Sciatic nerve (tissue), 2 donors: Measurements from ENCODE around the gene MTCH2. TPM values are rescaled to one million over a fixed set of nuclear protein-coding genes. Genes with fewer than 3 reads are reported as not detected.
A peak's percentile ranks its signal among the peaks of the same experiment; 100 is the strongest.
"Not testable (repeated sequence)": the region's sequence is repeated elsewhere in the genome, so short reads cannot be mapped to it uniquely, and the experiment has no call there.

Source experiments
- ATAC-seq: fragments of 200-7000 bp; cut with Tn5 transposase; one replicate; pipeline ENCODE4 v1.9.1; 2020; ENCODE audit warnings: mild to moderate bottlenecking, moderate library complexity
- DNase-seq: peaks from one replicate; pipeline ENCODE4 v3.0.0-alpha.2; 2020; ENCODE audit warnings: low spot score
- intact Hi-C: fragments of 100-400 bp; cut with DNase I; formaldehyde crosslinking; loops from one replicate; pipeline ENCODE4 v1.14.2; 2022
- total RNA-seq: library from RNA; stranded (reverse); fragmentation: NEBNext Ultra II Directional; extraction: Animal tissue kit (Norgen Biotek cat#: 25700); gene quantifications from one replicate; pipeline ENCODE4 v1.2.1, GENCODE V29; 2021
- donor health status: DM: no; HTN: no; CAD: no.
- donor health status: DM: no; HTN: no; CAD: no.

Gene MTCH2
- total RNA-seq, 1 donor from 2014 or later: 41.4 TPM

DNA sequence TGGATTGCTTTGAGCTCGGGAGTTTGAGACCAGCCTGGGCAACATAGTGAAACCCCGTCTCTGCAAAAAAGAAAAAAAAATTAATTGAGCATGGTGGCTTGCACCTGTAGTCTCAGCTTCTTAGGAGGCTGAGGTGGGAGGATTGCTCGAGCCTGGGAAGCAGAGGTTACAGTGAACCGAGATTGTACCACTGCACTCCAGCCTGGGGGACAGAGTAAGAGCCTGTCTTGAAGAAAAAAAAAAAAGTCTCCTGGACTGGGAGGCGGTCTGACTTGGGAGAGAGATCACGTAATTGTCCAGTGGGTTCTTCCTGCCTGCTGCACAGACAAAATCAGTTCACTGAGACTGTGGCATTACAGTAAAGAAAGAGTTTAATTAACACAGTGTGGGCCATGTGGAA is 3.1 kb upstream of the MTCH2 start:
- DNase-seq (no peak), ATAC-seq (no peak)
- intact Hi-C loops: no loop called here

DNA sequence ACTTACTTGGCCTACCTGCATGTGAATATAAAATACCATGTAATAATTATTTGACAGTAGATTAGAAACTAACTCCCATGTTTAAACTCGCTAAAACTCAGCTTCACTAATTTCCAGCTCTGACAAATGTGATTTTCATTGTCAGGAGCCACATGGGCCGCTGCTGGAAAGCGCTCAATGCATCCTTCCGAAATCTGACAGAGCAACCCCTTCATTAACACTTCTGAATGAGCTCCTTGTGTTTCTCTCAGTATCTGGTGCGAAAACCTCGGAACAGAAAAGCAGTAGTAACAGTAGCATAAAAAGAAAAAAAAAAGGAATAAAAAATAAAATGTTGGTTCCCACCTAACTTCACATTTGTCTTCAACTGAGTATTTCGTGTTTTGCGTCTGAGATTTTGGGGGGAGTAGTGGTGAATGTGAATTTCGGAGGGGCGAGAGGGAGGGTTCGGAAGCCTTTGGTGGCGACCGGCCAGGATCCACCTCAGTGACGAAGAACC is 710 bp downstream of the MTCH2 start:
- no peak for DNase-seq
- intact Hi-C loops: no loop called here
- ATAC-seq: no peak

DNA sequence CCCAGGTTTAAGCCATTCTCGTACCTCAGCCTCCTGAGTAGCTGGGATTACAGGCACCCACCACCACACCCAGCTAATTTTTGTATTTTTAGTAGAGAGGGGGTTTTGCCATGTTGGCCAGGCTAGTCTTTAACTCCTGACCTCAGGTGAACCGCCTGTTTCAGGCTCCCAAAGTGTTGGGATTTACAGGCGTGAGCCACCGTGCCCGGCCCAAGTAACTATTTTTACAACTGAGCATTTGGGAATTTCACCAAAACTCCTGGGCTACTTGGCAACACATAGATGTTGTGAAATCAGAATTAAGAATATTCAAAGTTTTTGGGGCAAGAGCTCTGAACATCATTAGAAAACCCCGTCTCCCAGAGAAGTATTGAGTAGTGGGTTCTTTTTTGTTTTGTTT is 1.9 kb downstream of the MTCH2 start:
- DNase-seq, intact Hi-C loops, ATAC-seq: not testable (repeated sequence)

- DNase-seq, intact Hi-C loops, ATAC-seq: not testable (repeated sequence)
Measured at GRCh38 chr11:47636331-47636730, 6.0 kb downstream of the MTCH2 start.

- intact Hi-C loops: no loop called here
- ATAC-seq (no peak), DNase-seq (no peak)
Measured at GRCh38 chr11:47631473-47631872, 10.9 kb downstream of the MTCH2 start.

DNA sequence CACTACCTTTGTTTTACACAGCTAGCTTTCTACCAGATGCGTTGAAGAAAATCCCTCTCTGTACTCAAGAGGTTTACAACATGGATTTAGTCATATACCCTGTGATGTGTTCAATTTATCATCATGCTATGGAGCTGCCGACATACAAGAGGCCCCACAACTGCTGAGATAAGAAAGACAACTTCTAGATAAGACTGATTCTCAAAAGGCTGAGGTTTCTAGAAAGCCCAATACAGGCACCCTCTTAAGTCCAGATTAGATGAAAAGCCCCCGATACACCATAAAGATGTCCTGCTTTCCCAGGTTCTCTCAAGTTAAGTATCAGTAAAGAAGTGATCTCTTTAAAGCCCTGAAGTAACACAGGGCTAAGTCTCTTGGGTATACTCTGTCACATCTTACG is 14.3 kb downstream of the MTCH2 start:
- intact Hi-C loops: no loop called here
- DNase-seq (no peak), ATAC-seq (no peak)

GRCh38 chr11:47626234-47626633 is 16.1 kb downstream of the MTCH2 start:
- intact Hi-C loops: no loop called here
- DNase-seq: no peak
- no peak for ATAC-seq

GRCh38 chr11:47620836-47621378 is 21.5 kb downstream of the MTCH2 start:
- intact Hi-C loops: no loop called here
- DNase-seq: no peak
- no peak for ATAC-seq

DNA sequence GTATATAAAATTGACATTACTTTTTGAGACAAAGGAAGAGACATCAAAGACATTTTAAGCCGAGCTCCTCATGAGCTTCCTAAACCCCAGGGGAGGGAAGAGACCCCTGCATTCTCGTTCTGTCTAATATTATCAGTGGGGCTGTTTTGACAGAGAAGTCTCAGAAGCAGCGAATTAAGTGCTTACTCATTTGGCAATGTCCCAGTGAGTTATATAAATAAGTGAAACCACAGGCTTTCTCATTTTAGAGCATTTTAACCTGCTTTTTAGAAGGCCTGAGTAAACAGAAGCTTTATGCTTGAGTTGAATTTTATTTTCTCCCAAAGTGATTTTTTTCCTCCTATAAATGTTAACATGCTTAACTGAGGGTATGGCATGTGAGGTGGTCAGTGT is 24.9 kb downstream of the MTCH2 start:
- intact Hi-C loops: no loop called here
- ATAC-seq (no peak), DNase-seq (no peak)

DNA sequence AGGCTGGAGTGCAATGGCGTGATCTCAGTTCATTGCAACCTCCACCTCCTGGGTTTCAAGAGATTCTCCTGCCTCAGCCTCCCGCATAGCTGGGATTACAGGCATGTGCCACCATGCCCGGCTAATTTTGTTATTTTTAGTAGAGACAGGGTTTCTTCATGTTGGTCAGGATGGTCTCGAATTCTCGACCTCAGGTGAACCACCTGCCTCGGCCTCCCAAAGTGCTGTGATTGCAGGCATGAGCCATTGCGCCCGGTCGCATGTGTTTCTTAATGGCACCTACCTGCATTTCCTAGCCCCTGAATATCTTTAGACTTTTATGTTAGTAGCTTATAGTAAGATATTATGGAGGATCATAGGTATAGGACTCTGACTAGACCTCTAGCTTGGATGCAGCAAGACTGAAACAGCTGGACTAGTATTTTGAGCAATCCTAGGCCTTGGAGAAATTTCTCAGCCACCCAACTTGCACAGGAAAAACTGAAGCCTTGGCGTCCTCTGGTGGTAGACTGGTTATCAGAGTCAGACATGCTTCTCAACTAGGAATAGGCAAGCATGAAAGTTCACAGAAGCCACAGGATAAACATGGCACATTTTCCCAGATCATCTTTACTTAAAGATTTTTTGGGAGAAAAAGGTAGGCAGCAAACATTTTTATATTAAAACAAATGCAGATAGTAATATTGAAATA is 25.5 kb downstream of the MTCH2 start:
- intact Hi-C loops: no loop called here
- ATAC-seq: peak; percentile 93
- DNase-seq: peak; percentile 72

DNA sequence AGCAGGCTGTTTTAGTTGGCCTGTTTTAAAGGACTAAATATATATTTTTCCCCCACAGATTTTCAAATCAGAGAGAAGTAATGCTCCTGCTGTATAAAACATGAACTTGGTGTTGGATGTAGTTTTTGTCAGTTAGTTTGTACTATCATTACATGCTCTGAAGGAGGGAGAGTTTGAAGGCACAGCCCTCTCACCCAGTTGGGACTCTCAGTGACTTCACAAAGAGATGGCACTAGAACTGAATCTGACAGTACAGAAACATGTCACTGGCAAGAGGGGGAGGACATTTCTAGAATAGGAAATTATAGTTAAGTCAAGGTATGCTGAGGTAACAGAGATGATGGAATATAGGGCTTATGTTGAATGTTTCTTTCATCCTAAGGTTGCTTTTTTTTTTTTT is 27.1 kb downstream of the MTCH2 start:
- intact Hi-C loops: no loop called here
- DNase-seq: no peak
- no peak for ATAC-seq

- DNase-seq (no peak), ATAC-seq (peak; percentile 48)
- intact Hi-C loops: no loop called here
Measured at GRCh38 chr11:47611348-47611794, 31.0 kb downstream of the MTCH2 start.

GRCh38 chr11:47609675-47610074 is 32.7 kb downstream of the MTCH2 start:
- intact Hi-C loops: no loop called here
- ATAC-seq (no peak), DNase-seq (no peak)

GRCh38 chr11:47607380-47607779 is 35.0 kb downstream of the MTCH2 start:
- peak; percentile 91 for ATAC-seq
- no peak for DNase-seq
- intact Hi-C loops: no loop called here

DNA sequence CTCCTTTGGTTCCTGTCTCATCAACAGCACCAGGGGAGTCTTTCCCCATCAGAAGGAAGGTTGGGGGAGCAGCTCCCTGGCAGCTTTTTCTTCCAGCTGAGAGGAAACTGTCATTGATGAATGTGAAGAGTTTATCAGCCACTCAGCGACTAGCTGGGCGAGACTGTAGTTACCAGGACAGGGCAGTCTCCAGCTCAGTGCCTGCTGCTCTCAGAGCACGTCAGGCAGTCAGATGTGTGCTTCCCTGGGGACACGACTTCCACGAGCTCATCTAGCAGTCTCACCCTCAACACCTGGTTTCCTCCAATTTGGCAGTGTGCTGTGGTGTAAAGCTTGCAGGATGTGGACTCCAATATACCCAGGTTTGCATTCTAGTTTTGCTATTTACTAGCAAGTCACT is 35.6 kb downstream of the MTCH2 start:
- intact Hi-C loops: no loop called here
- no peak for DNase-seq
- ATAC-seq: peak; percentile 70

- DNase-seq (no peak), ATAC-seq (no peak)
- intact Hi-C loops: no loop called here
Measured at GRCh38 chr11:47605921-47606320, 36.4 kb downstream of the MTCH2 start.

DNA sequence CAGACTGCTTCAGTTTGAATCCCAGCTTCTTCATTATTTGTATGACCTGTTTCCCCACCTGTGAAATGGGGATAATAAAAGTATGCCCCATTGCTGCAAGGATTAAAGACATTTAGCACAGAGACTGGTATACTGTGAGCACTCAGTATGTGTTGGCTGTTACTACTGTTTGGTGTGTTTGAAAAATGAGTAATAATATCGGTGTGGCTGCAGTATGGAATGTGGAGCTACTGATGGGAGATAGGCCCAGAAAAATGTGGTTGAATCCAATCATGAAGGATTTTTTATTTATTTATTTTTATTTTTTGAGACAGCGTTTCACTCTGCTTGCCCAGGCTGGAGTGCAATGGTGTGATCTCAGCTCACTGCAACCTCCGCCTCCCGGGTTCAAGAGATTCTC is 39.1 kb downstream of the MTCH2 start:
- DNase-seq (no peak), ATAC-seq (no peak)
- intact Hi-C loops: no loop called here

DNA sequence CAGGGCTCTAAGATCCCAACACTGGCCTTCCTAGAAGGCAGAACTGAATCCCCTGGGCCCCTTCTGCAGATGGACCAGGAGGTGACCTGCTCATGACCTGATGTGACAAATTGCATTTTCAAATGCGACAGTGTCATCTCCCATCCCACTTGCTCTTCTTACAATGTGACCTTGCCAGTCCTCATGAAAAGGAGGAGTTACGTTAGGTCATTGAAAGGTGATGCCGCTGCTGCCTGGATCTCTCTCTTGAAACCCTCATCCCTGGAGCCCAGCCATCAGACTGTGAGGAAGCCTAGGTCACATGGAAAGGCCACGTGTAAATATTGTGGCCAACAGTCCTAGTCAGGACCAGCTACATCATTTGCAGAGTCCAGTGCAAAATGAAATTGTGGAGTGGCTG is 42.5 kb downstream of the MTCH2 start:
- ATAC-seq: peak; percentile 44
- DNase-seq: no peak
- intact Hi-C loops: no loop called here

DNA sequence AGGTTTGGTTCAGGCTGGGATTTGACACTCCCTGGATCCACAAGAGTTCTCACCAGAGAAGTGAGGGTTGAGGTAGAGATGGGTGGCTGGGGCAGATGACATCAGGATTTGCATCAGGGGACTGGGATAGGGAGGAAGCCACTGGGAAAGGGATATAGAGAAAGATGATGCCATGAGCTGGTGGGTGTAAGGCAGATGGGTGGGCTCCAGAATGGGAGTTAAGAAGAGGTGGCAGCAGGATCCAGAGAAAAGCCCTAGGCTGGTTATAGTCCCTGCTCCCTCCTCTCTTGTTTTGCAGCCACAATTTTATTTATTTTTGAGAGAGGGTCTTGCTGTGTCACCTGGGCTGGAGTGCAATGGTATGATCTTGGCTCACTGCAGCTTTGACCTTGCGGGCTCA is 46.4 kb downstream of the MTCH2 start:
- ATAC-seq (no peak), DNase-seq (no peak)
- intact Hi-C loops: no loop called here

GRCh38 chr11:47595029-47595428 is 47.3 kb downstream of the MTCH2 start:
- ATAC-seq (peak; percentile 4), DNase-seq (no peak)
- intact Hi-C loops: no loop called here
